Measurements from ENCODE around the gene TRNP1. TPM values are rescaled to one million over a fixed set of nuclear protein-coding genes. Genes with fewer than 3 reads are reported as not detected.
A peak's percentile ranks its signal among the peaks of the same experiment; 100 is the strongest.

The TRNP1 gene
- total and polyA plus RNA-seq, 2 of the 4 experiments (the other 2 are of a cell fraction): 63.3 to 91.6 TPM

DNA sequence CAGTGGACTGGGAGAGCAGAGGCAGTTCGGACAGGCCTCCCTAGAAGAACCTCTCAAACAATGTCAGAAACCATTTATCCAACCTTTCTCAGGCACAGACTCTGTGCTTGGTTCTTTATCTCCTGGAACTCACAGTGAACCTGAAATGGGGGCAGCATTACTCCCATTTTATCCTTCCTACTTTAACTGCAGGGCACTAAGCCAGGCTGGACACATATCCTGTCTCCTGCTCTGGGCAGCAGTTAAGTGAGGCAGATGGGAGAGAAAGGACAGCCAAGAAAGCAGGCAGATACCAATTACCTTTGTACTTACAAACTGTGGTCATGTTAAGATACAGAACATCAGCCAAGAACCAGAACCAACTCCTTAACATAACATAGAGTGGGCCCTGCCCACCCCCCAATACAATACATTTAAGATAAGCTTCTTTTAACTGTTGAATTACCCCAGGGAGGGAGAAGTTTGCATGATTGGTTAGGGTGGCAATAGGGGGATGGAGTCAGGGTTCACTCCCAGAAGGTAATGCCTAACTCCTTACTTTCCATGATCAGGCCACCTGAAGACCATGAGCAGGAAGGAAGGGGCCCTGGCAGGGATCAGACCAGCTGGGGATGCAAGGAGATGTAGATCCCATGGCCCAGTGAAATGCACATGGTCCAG, 44.1 kb upstream of the TRNP1 start:
- peak overlapping the region; percentile 58 for H2AK9ac ChIP-seq (replicated peaks; ENCODE audit: low read depth, low read length, poor library complexity)
- no peaks in the 10 kb centered on the region for H3K4me1 ChIP-seq (ENCODE audit: control insufficient read depth, insufficient read depth, low read length)
- H4K5ac ChIP-seq (ENCODE audit: low read depth, low read length): no peak overlapping the region
- H3K36me3 ChIP-seq (ENCODE audit: control insufficient read depth, insufficient read depth, low read length): peaks cover 21% of the 10 kb centered on the region
- dilution Hi-C loops (cut with HindIII; ENCODE audit: low sequenced_read_pairs, unreplicated experiment): no loop called here
- H3K27ac ChIP-seq (ENCODE audit: insufficient read depth, low read length): no peak overlapping the region
- TF ChIP-seq, protein P1, sequence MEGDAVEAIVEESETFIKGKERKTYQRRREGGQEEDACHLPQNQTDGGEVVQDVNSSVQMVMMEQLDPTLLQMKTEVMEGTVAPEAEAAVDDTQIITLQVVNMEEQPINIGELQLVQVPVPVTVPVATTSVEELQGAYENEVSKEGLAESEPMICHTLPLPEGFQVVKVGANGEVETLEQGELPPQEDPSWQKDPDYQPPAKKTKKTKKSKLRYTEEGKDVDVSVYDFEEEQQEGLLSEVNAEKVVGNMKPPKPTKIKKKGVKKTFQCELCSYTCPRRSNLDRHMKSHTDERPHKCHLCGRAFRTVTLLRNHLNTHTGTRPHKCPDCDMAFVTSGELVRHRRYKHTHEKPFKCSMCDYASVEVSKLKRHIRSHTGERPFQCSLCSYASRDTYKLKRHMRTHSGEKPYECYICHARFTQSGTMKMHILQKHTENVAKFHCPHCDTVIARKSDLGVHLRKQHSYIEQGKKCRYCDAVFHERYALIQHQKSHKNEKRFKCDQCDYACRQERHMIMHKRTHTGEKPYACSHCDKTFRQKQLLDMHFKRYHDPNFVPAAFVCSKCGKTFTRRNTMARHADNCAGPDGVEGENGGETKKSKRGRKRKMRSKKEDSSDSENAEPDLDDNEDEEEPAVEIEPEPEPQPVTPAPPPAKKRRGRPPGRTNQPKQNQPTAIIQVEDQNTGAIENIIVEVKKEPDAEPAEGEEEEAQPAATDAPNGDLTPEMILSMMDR (conservative IDR thresholded peaks at IDR 0.05; ENCODE audit: low read depth, low read length): no peak
- TF ChIP-seq SMC3 (IDR thresholded peaks at IDR 0.05; ENCODE audit: low read depth, low read length) (no peak), RAD21 (IDR thresholded peaks at IDR 0.05; ENCODE audit: low read length) (no peak), MAFK (IDR thresholded peaks at IDR 0.05; ENCODE audit: low read depth, low read length) (no peak), RFX5 (IDR thresholded peaks at IDR 0.05; ENCODE audit: low read depth, low read length) (no peak), MXI1 (IDR thresholded peaks at IDR 0.05; ENCODE audit: borderline replicate concordance, low read depth, low read length) (no peak), NFE2L2 (IDR thresholded peaks at IDR 0.05; ENCODE audit: low read depth, low read length) (no peak), CEBPB (IDR thresholded peaks at IDR 0.05; ENCODE audit: low read depth, low read length) (no peak), BHLHE40 (IDR thresholded peaks at IDR 0.05; ENCODE audit: low read depth, low read length) (no peak), RCOR1 (IDR thresholded peaks at IDR 0.05; ENCODE audit: insufficient replicate concordance, low read length) (no peak), MAZ (IDR thresholded peaks at IDR 0.05; ENCODE audit: borderline replicate concordance, low read depth, low read length) (no peak), POLR2A (IDR thresholded peaks at IDR 0.05; ENCODE audit: low read depth, low read length) (no peak), FOS (IDR thresholded peaks at IDR 0.05; ENCODE audit: low read depth, low read length) (no peak), CHD1 (IDR thresholded peaks at IDR 0.05; ENCODE audit: low read depth, low read length) (no peak)
- TF ChIP-seq, protein P2, sequence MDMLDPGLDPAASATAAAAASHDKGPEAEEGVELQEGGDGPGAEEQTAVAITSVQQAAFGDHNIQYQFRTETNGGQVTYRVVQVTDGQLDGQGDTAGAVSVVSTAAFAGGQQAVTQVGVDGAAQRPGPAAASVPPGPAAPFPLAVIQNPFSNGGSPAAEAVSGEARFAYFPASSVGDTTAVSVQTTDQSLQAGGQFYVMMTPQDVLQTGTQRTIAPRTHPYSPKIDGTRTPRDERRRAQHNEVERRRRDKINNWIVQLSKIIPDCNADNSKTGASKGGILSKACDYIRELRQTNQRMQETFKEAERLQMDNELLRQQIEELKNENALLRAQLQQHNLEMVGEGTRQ (IDR thresholded peaks at IDR 0.05; ENCODE audit: low read depth, low read length): no peak
- TF ChIP-seq, protein P3, sequence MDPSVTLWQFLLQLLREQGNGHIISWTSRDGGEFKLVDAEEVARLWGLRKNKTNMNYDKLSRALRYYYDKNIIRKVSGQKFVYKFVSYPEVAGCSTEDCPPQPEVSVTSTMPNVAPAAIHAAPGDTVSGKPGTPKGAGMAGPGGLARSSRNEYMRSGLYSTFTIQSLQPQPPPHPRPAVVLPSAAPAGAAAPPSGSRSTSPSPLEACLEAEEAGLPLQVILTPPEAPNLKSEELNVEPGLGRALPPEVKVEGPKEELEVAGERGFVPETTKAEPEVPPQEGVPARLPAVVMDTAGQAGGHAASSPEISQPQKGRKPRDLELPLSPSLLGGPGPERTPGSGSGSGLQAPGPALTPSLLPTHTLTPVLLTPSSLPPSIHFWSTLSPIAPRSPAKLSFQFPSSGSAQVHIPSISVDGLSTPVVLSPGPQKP (IDR thresholded peaks at IDR 0.05; ENCODE audit: borderline replicate concordance, low read depth, low read length): no peak
- H3K4me3 ChIP-seq (ENCODE audit: insufficient read depth, low read depth, low read length): no peak overlapping the region
- no peak overlapping the region for H2BK120ac ChIP-seq (ENCODE audit: low read depth, low read length)
- ChIA-PET POLR2A (ENCODE audit: unreplicated experiment) (no interaction called here), CTCF (no interaction called here)
- ATAC-seq (ENCODE audit: low read depth) (peak; percentile 58), DNase-seq (peak; percentile 8)
- no peak overlapping the region for H2BK15ac ChIP-seq (ENCODE audit: low read depth, low read length)
- no TSS peak for BruUV-seq (replicated peaks)
- no peak overlapping the region for H2BK5ac ChIP-seq (ENCODE audit: low read depth, low read length, poor library complexity, severe bottlenecking)
- H4K91ac ChIP-seq (ENCODE audit: insufficient read depth, low read depth, low read length): no peak overlapping the region
- in situ Hi-C loops (cut with MboI; ENCODE audit: low sequenced_read_pairs): no loop called here
- H2BK20ac ChIP-seq (ENCODE audit: low read depth, low read length): no peak overlapping the region
- no peaks in the 10 kb centered on the region for H3K27me3 ChIP-seq (ENCODE audit: control insufficient read depth, insufficient read depth, low read length)
- H3K14ac ChIP-seq (replicated peaks; ENCODE audit: low read depth, low read length): no peak overlapping the region
- no peak overlapping the region for H2AFZ ChIP-seq (replicated peaks; ENCODE audit: low read length, poor library complexity)
- H3K18ac ChIP-seq (ENCODE audit: low read depth, low read length): no peak overlapping the region
- no peak overlapping the region for H3K23ac ChIP-seq (ENCODE audit: low read depth, low read length)
- 0 out of 2 replicates have a peak, but pooled peaks cover 7% of the 10 kb centered on the region for H3K9me1 ChIP-seq (ENCODE audit: insufficient read depth, low read length)
- H3K56ac ChIP-seq (ENCODE audit: extremely low read depth, insufficient read depth, low read length): no peak overlapping the region
- no peak overlapping the region for H3K4ac ChIP-seq (ENCODE audit: low read depth, low read length)
- H3K79me1 ChIP-seq (ENCODE audit: low read depth in 1 of 2, low read length in 2 of 2): no peaks in the 10 kb centered on the region; a peak in 1 of 4 replicates
- no peak overlapping the region for H3K9ac ChIP-seq (ENCODE audit: low read depth, low read length)
- no peaks in the 10 kb centered on the region; the same call in 1 of the 2 replicates for H4K20me1 ChIP-seq (ENCODE audit: insufficient read depth, low read length)
- WGBS, 2 experiments (ENCODE audit: extremely low coverage in 2 of 2, insufficient read length in 1 of 2): 86% methylated on average over 1 of the region's 1 CpG; no CpG with 5 or more reads in 1 of the 2 experiments
- H3K4me2 ChIP-seq (ENCODE audit: low read depth, low read length): no peak overlapping the region
- intact Hi-C loops (cut with micrococcal nuclease): no loop called here
- H3K9me3 ChIP-seq (ENCODE audit: control insufficient read depth, insufficient read depth, low read length): no peaks in the 10 kb centered on the region
- H4K8ac ChIP-seq (ENCODE audit: low read depth in 2 of 2, low read length in 2 of 2): no peak overlapping the region
- H2AK5ac ChIP-seq (ENCODE audit: low read depth, low read length): no peak overlapping the region
